Colonic mucosa (tissue), 4 donors: Measurements from ENCODE around the gene NPR2. TPM values are rescaled to one million over a fixed set of nuclear protein-coding genes. Genes with fewer than 3 reads are reported as not detected.

Source experiments
- DNase-seq: peaks from one replicate; pipeline ENCODE4 v3.0.0-alpha.2; 2020
- H3K27ac ChIP-seq: fragments of 200-600 bp; one replicate; pipeline ENCODE4 v1.8.0; 2021
- H3K27me3 ChIP-seq: fragments of 200-600 bp; one replicate; pipeline ENCODE4 v1.8.0; 2021
- H3K36me3 ChIP-seq: fragments of 200-600 bp; one replicate; pipeline ENCODE4 v1.8.0; 2021
- H3K4me1 ChIP-seq: fragments of 200-600 bp; one replicate; pipeline ENCODE4 v1.8.0; 2021; ENCODE audit warnings: mild to moderate bottlenecking
- H3K4me3 ChIP-seq: fragments of 200-600 bp; one replicate; pipeline ENCODE4 v1.8.0; 2021
- H3K9ac ChIP-seq, 2 donors: one replicate each; pipeline ENCODE4 v1.7.0; 2013; ENCODE audit warnings: control low read depth in 2 of 2, low read depth in 2 of 2, low read length in 2 of 2
- H3K9me3 ChIP-seq: fragments of 200-600 bp; one replicate; pipeline ENCODE4 v1.8.0; 2021
- intact Hi-C: fragments of 100-400 bp; cut with DNase I; formaldehyde crosslinking; loops from one replicate; pipeline ENCODE4 v1.14.1; 2022
- total RNA-seq, 2 donors: library from RNA; stranded (reverse); fragmentation: NEBNext Ultra II Directional in 1 of 2; extraction: Animal tissue kit (Norgen Biotek cat#: 25700) in 1 of 2; gene quantifications; one replicate each; pipeline ENCODE4 v1.2.1, GENCODE V29; 2021
- TF ChIP-seq, protein P1 (sequence below): fragments of 200-600 bp; IDR thresholded peaks from one replicate; pipeline ENCODE4 v1.8.0; 2022; ENCODE audit warnings: antibody characterized with exemption, mild to moderate bottlenecking
- donor health status: healthy.
- donor health status: DM: no; HTN: no; CAD: no.
- donor health status: DM: no; HTN: no; CAD: no.

NPR2 gene
- total RNA-seq, 2 donors from 2014 or later: 7.0 to 9.7 TPM

DNA sequence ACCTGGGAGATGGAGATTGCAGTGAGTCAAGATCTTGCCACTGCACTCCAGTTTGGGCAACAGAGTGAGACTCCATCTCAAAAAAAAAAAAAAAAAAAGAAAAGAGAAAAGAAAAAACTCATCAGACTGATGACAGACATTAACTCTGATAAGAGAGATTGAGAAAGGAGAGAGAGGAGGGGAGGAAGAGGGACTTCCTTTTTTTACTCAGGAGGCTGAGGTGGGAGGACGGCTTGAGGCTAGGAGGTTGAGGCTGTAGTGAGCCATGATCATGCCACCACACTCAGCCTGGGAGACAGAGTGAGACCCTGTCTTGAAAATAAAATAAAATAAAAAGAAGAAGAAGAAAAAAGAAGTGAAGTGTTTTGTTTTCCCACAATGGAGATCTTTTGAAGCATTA is 27.6 kb upstream of the NPR2 start:
- no peak overlapping the region for H3K27ac ChIP-seq
- TF ChIP-seq, protein P1, sequence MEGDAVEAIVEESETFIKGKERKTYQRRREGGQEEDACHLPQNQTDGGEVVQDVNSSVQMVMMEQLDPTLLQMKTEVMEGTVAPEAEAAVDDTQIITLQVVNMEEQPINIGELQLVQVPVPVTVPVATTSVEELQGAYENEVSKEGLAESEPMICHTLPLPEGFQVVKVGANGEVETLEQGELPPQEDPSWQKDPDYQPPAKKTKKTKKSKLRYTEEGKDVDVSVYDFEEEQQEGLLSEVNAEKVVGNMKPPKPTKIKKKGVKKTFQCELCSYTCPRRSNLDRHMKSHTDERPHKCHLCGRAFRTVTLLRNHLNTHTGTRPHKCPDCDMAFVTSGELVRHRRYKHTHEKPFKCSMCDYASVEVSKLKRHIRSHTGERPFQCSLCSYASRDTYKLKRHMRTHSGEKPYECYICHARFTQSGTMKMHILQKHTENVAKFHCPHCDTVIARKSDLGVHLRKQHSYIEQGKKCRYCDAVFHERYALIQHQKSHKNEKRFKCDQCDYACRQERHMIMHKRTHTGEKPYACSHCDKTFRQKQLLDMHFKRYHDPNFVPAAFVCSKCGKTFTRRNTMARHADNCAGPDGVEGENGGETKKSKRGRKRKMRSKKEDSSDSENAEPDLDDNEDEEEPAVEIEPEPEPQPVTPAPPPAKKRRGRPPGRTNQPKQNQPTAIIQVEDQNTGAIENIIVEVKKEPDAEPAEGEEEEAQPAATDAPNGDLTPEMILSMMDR: no peak
- no peaks in the 10 kb centered on the region for H3K9me3 ChIP-seq
- no peaks in the 10 kb centered on the region for H3K36me3 ChIP-seq
- no peak overlapping the region for H3K9ac ChIP-seq
- DNase-seq: no peak
- H3K4me3 ChIP-seq: no peak overlapping the region
- H3K4me1 ChIP-seq: no peaks in the 10 kb centered on the region
- intact Hi-C loops: no loop called here
- H3K27me3 ChIP-seq: no peaks in the 10 kb centered on the region

DNA sequence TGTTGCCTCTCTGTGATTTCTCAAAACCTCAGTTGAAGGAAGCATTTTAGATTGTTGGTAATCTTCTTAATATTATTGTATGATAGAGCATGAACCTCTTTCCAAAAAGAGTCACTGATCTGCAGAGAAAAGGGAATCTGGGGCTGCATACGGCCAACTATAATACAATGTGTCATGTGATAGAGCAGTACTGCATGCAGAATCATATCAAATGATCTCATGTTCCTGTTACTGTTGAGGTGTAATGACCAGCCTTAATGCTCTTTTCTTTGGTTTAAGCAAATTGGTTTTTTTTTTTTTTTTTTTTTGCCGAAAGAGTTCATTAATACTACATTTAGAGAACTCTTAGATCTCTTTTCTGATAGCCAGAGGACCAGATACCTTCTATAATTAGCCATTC is 24.4 kb upstream of the NPR2 start:
- Histone ChIP-seq H3K4me3 (no peak overlapping the region), H3K27me3 (no peaks in the 10 kb centered on the region), H3K27ac (no peak overlapping the region), H3K4me1 (peaks cover 14% of the 10 kb centered on the region), H3K9ac (no peak overlapping the region), H3K36me3 (no peaks in the 10 kb centered on the region), H3K9me3 (no peaks in the 10 kb centered on the region)
- TF ChIP-seq, protein P1: no peak
- DNase-seq: no peak
- intact Hi-C loops: no loop called here

DNA sequence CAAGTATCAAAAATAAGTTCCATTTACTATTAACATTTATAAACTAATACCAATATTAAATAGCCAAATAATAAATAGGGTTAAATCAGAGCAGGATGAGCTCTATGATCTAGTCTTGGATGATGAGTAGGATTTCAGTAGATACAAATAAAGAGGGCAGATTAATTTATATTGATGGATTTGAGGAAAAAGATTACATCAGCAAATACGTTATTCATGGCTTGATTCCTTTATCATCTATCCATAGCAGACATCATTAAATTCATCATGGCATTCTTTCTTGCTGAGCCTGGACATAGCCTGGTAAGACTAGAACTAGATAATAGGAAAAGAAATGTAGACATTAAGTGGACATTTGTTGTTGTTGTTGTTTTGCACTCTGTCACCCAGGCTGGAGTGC is 23.9 kb upstream of the NPR2 start:
- TF ChIP-seq, protein P1: no peak
- Histone ChIP-seq H3K9me3 (no peaks in the 10 kb centered on the region), H3K9ac (no peak overlapping the region), H3K4me1 (peaks cover 14% of the 10 kb centered on the region), H3K4me3 (no peak overlapping the region), H3K36me3 (no peaks in the 10 kb centered on the region), H3K27me3 (no peaks in the 10 kb centered on the region), H3K27ac (no peak overlapping the region)
- no peak for DNase-seq
- intact Hi-C loops: no loop called here

DNA sequence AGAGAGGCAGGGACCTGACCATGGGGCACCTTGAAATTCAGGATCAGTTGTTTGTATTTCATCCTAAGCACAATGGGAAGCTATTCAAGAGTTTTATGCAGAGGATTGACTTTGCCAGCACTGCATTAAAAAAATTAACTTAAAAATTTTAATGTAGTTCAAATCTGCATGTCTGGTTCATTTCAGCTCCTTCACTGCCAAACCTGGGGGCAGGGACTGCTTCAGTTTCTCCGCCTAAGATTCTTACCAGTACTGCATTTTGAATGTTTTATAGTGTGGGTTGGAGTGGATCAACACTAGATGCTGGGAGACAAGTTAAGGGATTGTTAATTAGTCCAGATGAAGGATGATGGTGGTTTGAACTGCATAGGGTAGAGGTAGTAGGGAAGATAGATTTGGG is 21.6 kb upstream of the NPR2 start:
- DNase-seq: no peak
- Histone ChIP-seq H3K27me3 (no peaks in the 10 kb centered on the region), H3K27ac (no peak overlapping the region), H3K36me3 (no peaks in the 10 kb centered on the region), H3K9ac (no peak overlapping the region), H3K4me3 (no peak overlapping the region), H3K4me1 (peaks cover 14% of the 10 kb centered on the region), H3K9me3 (no peaks in the 10 kb centered on the region)
- intact Hi-C loops: no loop called here
- TF ChIP-seq, protein P1: no peak

DNA sequence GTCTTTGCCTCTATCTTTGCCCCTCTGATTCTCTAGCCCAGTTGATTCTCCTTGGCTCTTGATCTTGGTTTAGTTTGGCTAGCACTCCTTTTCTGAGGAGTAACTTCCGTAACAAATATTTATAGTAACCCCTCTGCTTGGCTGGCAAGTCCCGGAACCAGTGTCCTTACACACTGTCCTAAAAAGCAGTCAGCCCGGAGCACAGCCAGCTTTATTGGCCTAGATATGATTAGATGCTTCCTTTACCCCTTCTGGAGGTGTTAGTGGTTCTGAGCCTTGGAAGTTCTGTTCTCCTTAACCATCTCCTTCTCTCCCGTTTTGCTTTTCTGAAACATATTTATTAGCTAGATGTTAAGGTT is 20.3 kb upstream of the NPR2 start:
- intact Hi-C loops: no loop called here
- Histone ChIP-seq H3K9ac (peak overlapping the region in 1 of 2 donors; percentile 57), H3K27ac (peak overlapping the region; percentile 77), H3K27me3 (no peaks in the 10 kb centered on the region), H3K36me3 (no peaks in the 10 kb centered on the region), H3K4me3 (no peak overlapping the region), H3K9me3 (no peaks in the 10 kb centered on the region), H3K4me1 (peaks cover 14% of the 10 kb centered on the region)
- DNase-seq: peak; percentile 52
- TF ChIP-seq, protein P1: no peak

DNA sequence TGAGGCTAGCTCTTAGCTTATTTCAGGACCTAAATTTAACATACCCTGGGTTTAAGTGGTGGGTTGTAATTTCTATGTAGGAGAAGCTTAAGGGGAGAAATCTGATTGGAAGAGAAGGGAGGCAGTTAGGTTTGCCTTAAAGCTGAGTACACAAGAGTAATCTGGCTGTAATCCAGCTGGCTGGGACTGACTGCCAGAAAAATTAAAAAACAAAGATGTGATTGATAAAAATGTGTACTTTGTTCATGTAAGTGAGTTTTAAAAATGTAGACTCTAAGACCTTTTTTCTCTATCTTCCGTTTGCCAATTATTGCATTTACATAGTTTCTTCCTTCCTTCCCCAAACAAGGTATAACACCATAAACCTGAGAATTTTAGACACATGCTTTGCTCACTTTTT is 19.9 kb upstream of the NPR2 start:
- DNase-seq: peak; percentile 71
- Histone ChIP-seq H3K36me3 (no peaks in the 10 kb centered on the region), H3K27ac (peak overlapping the region; percentile 77), H3K4me1 (peaks cover 14% of the 10 kb centered on the region), H3K4me3 (no peak overlapping the region), H3K27me3 (no peaks in the 10 kb centered on the region), H3K9me3 (no peaks in the 10 kb centered on the region), H3K9ac (peak overlapping the region in 1 of 2 donors; percentile 57)
- intact Hi-C loops: no loop called here
- TF ChIP-seq, protein P1: no peak
